ENCODE results near the gene CEP68.

- TF ChIP-seq YY1 (IDR thresholded peaks at IDR 0.05; ENCODE audit: insufficient read depth, insufficient read length) (no peak), ZNF274 (IDR thresholded peaks at IDR 0.05; ENCODE audit: low read depth, low read length) (no peak)
Measured at GRCh38 chr2:65129286-65129825, 73.1 kb downstream of the CEP68 start.

Measured in NT2/D1 (cell line).